HFFc6 (cell line): ENCODE measurements around the gene CDKN1C. TPM values are rescaled to one million over a fixed set of nuclear protein-coding genes. Genes with fewer than 3 reads are reported as not detected.

ENCODE experiments used
- DNase-seq: peaks from one replicate; pipeline ENCODE4 v3.0.0-alpha.2; 2018
- H3K27ac Mint-ChIP-seq: 2 replicates; pipeline ENCODE4 v1.8.0; 2020; ENCODE audit warnings: mild to moderate bottlenecking, mixed read lengths
- H3K27me3 Mint-ChIP-seq: 2 replicates; pipeline ENCODE4 v1.8.0; 2021; ENCODE audit warnings: mild to moderate bottlenecking, moderate library complexity, mixed read lengths; ENCODE audit not compliant: insufficient read depth
- H3K36me3 Mint-ChIP-seq: 2 replicates; pipeline ENCODE4 v1.8.0; 2021; ENCODE audit warnings: low read depth, mixed read lengths
- H3K4me1 Mint-ChIP-seq: 2 replicates; pipeline ENCODE4 v1.8.0; 2020; ENCODE audit warnings: low read depth, mixed read lengths
- H3K4me3 Mint-ChIP-seq: 2 replicates; pipeline ENCODE4 v1.8.0; 2020; ENCODE audit warnings: mild to moderate bottlenecking, moderate library complexity, mixed read lengths
- H3K9me3 Mint-ChIP-seq: 2 replicates; pipeline ENCODE4 v1.8.0; 2020; ENCODE audit warnings: mild to moderate bottlenecking, mixed read lengths
- long read RNA-seq: library from polyadenylated mRNA; unstranded; transcript quantifications from one replicate; pipeline ENCODE4 v2.0.0, GENCODE V29; 2019
- total RNA-seq, 6 experiments: library from RNA; stranded (reverse); fragmentation: NEBNext Ultra II Directional; extraction: Animal tissue kit (Norgen Biotek cat#: 25700); gene quantifications; 2 replicates in 1 of 6; 3 replicates in 5 of 6; pipeline ENCODE4 v1.2.3, GENCODE V29; 2021
- TF ChIP-seq, protein P1 (sequence below): fragments of 200-600 bp; sonication (generic); IDR thresholded peaks from 2 replicates; pipeline ENCODE4 v1.5.0; 2021; ENCODE audit warnings: antibody characterized with exemption, mild to moderate bottlenecking

The CDKN1C gene
- total RNA-seq: under 1 TPM in 2 of 6 experiments, not detected in 4; 0.17 to 0.24 TPM
- long read RNA-seq: 0 reads

DNA sequence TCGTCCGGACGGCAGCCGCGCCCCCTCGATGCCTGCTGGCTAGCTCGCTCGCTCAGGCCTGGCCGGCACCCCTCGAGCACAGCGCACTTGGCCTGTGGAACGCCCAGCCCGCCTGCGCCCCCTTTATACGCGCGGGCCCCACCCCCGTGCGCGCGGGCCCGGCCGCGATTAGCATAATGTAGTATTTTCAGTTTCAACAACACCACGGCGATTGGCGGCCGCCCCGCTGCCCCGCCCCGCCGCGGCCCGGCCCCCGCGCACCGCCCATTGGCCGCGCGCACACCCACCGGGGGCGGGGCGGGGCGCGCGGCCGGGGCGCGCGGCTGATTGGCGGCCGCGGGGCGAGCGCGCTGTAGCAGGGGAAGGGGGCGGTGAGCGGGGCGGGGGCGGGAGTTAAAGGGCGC, at the start of gene CDKN1C:
Gene CDKN1C (minus strand): TSS at position 98 of the 404 bp plus-strand sequence. CDS start 319 bp downstream, outside the sequence.
- peak within 1 kb of the TSS; percentile 81 for H3K4me3 Mint-ChIP-seq
- TF ChIP-seq, protein P1, sequence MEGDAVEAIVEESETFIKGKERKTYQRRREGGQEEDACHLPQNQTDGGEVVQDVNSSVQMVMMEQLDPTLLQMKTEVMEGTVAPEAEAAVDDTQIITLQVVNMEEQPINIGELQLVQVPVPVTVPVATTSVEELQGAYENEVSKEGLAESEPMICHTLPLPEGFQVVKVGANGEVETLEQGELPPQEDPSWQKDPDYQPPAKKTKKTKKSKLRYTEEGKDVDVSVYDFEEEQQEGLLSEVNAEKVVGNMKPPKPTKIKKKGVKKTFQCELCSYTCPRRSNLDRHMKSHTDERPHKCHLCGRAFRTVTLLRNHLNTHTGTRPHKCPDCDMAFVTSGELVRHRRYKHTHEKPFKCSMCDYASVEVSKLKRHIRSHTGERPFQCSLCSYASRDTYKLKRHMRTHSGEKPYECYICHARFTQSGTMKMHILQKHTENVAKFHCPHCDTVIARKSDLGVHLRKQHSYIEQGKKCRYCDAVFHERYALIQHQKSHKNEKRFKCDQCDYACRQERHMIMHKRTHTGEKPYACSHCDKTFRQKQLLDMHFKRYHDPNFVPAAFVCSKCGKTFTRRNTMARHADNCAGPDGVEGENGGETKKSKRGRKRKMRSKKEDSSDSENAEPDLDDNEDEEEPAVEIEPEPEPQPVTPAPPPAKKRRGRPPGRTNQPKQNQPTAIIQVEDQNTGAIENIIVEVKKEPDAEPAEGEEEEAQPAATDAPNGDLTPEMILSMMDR: no peak
- H3K9me3 Mint-ChIP-seq: no peaks in the 10 kb centered on the region
- DNase-seq: peak; percentile 32
- H3K27ac Mint-ChIP-seq: no peak within 1 kb of the TSS
- H3K27me3 Mint-ChIP-seq: peaks cover 23% of the 10 kb centered on the region
- no peaks in the 10 kb centered on the region for H3K4me1 Mint-ChIP-seq
- H3K36me3 Mint-ChIP-seq: no peaks in the 10 kb centered on the region

DNA sequence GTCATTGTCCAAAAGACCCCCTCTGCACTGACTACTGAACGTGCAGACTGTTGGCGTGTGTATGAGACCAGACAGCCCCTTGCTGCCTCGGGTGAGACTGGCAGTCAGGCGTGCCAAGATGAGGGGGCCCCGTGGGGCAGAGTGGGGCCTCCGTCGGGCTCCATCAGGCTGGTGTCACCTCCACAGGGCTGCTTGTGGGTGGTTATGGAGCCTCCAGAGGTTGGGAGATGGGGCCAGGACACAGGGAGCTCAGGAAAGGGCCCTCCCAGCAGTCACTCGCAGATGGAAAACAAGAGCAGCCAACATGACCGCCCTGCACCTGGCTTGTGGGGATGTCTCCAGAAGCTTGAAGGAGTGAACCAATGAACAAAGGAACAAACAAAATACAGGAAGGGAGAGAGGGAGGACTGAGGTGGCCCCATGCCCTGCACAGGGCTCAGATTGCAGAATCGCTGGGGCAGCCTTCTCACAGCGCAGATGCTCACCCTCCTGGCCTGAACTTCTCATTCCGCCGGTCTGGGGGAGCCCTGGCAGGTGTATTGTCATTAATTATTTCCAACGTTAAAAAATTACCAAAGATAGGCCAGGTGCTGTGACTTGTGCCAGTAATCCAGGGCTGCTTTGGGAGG, 49.1 kb upstream of the CDKN1C start:
- Mint-ChIP-seq H3K9me3 (peaks cover 29% of the 10 kb centered on the region), H3K36me3 (peaks cover 26% of the 10 kb centered on the region), H3K4me1 (peaks cover 26% of the 10 kb centered on the region), H3K27me3 (peaks cover 11% of the 10 kb centered on the region), H3K4me3 (no peak overlapping the region), H3K27ac (no peak overlapping the region)
- DNase-seq: no peak
- TF ChIP-seq, protein P1: no peak

DNA sequence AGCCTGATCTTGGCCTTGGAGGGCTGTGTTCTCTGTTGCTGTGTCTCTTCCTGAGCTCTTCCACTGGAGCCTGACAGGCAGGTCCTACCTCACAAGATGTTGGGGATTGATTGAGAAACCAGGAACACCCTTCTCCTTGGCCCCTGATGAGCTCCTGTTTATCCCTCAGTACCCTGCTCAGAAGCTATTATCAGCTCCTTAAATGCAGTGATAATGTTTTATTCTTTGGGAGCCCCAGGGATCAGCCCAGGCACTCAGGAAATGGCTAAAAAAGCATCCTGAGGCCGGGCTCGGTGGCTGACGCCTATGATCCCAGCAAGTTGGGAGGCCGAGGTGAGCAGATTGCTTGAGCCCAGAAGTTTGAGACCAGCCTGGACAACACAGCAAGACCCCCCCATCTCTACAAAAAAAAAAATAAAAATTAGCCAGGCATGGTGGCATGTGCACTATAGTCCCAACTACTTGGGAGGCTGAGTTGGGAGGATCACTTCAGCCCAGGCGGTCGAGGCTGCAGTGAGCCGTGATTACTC, 48.5 kb upstream of the CDKN1C start:
- Mint-ChIP-seq H3K27me3 (peaks cover 10% of the 10 kb centered on the region), H3K36me3 (peaks cover 22% of the 10 kb centered on the region)

GRCh38 chr11:2933375-2934020, 47.9 kb upstream of the CDKN1C start:
- no peak overlapping the region for H3K4me3 Mint-ChIP-seq
- H3K9me3 Mint-ChIP-seq: peaks cover 17% of the 10 kb centered on the region
- TF ChIP-seq, protein P1: no peak
- peaks cover 9% of the 10 kb centered on the region for H3K27me3 Mint-ChIP-seq
- H3K27ac Mint-ChIP-seq: peak overlapping the region; percentile 82
- DNase-seq: peak; percentile 86
- peaks cover 16% of the 10 kb centered on the region for H3K36me3 Mint-ChIP-seq
- H3K4me1 Mint-ChIP-seq: peaks cover 26% of the 10 kb centered on the region

More for the DNA sequence above, 48.5 kb upstream of the CDKN1C start:
- TF ChIP-seq, protein P1: no peak
- no peak for DNase-seq
- peak overlapping the region; percentile 82 for H3K27ac Mint-ChIP-seq
- peaks cover 26% of the 10 kb centered on the region for H3K4me1 Mint-ChIP-seq
- H3K4me3 Mint-ChIP-seq: no peak overlapping the region
- H3K9me3 Mint-ChIP-seq: peaks cover 22% of the 10 kb centered on the region

DNA sequence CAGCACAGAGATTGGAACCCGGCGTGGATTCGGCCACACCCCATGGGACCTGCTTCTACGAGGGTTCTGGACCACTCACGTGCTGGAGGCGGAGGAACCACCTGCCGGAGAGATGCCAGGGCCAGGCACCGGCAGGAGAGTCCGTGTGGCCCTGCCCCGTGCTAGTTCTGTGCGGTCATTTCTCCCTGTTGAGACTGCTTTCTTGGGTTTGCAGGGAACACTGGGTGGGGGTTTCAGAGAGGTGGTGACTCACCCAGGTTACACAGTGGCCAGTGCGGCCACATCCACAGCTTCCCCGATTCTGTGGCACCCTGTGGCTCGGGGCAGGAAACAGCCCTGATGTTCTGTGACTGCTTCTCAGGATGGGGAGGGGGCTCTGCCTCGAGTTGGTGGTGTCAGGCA, 47.3 kb upstream of the CDKN1C start:
- peaks cover 29% of the 10 kb centered on the region for H3K4me1 Mint-ChIP-seq
- peaks cover 7% of the 10 kb centered on the region for H3K27me3 Mint-ChIP-seq
- TF ChIP-seq, protein P1: no peak
- H3K36me3 Mint-ChIP-seq: peaks cover 16% of the 10 kb centered on the region
- peak overlapping the region; percentile 82 for H3K27ac Mint-ChIP-seq
- DNase-seq: peak; percentile 32
- no peak overlapping the region for H3K4me3 Mint-ChIP-seq
- H3K9me3 Mint-ChIP-seq: peaks cover 10% of the 10 kb centered on the region
